Measurements from ENCODE around the gene CTDP1.
"Not testable (repeated sequence)": the region's sequence is repeated elsewhere in the genome, so short reads cannot be mapped to it uniquely, and the experiment has no call there.

The CTDP1 gene

GRCh38 chr18:79729611-79730010, 50.0 kb downstream of the CTDP1 start:
- no peak for ATAC-seq
- no peak for TF ChIP-seq CSRNP3 (CRISPR knock-in tag; IDR thresholded peaks at IDR 0.05)
- no peak for TF ChIP-seq GLIS3 (CRISPR knock-in tag; IDR thresholded peaks at IDR 0.05)
- TF ChIP-seq ZFP3 (CRISPR knock-in tag; IDR thresholded peaks at IDR 0.05): no peak
- TF ChIP-seq CSDC2 (CRISPR knock-in tag; IDR thresholded peaks at IDR 0.05): no peak
- no peak for TF ChIP-seq PATZ1 (CRISPR knock-in tag; IDR thresholded peaks at IDR 0.05; ENCODE audit: borderline replicate concordance)
- no peak for TF ChIP-seq TSHZ2 (CRISPR knock-in tag; IDR thresholded peaks at IDR 0.05)
- TF ChIP-seq ARNTL (CRISPR knock-in tag; IDR thresholded peaks at IDR 0.05; ENCODE audit: borderline replicate concordance, low read depth): no peak
- TF ChIP-seq ZC3H10 (CRISPR knock-in tag; IDR thresholded peaks at IDR 0.05): no peak
- TF ChIP-seq OSR1 (CRISPR knock-in tag; IDR thresholded peaks at IDR 0.05): no peak
- TF ChIP-seq ZNF70 (CRISPR knock-in tag; IDR thresholded peaks at IDR 0.05): no peak
- TF ChIP-seq CREB5 (CRISPR knock-in tag; IDR thresholded peaks at IDR 0.05; ENCODE audit: low read depth): no peak
- TF ChIP-seq ISL1 (CRISPR knock-in tag; IDR thresholded peaks at IDR 0.05): no peak

GRCh38 chr18:79730804-79731203, 51.2 kb downstream of the CTDP1 start:
- ATAC-seq: no peak
- TF ChIP-seq ZC3H10 (CRISPR knock-in tag; IDR thresholded peaks at IDR 0.05) (no peak), GLIS3 (CRISPR knock-in tag; IDR thresholded peaks at IDR 0.05) (no peak)

- not testable (repeated sequence) for ATAC-seq
Measured at GRCh38 chr18:79731881-79732720, 52.5 kb downstream of the CTDP1 start.

- no peak for ATAC-seq
- TF ChIP-seq POU6F1 (CRISPR knock-in tag; IDR thresholded peaks at IDR 0.05; ENCODE audit: borderline replicate concordance, low read depth) (no peak), ESRRG (CRISPR knock-in tag; IDR thresholded peaks at IDR 0.05) (no peak), CSRNP3 (CRISPR knock-in tag; IDR thresholded peaks at IDR 0.05) (no peak), ZNF8 (CRISPR knock-in tag; IDR thresholded peaks at IDR 0.05) (no peak), BACH2 (CRISPR knock-in tag; IDR thresholded peaks at IDR 0.05; ENCODE audit: borderline replicate concordance) (no peak), ZFP3 (CRISPR knock-in tag; IDR thresholded peaks at IDR 0.05) (no peak), TOX (CRISPR knock-in tag; IDR thresholded peaks at IDR 0.05; ENCODE audit: borderline replicate concordance) (no peak), ZC3H10 (CRISPR knock-in tag; IDR thresholded peaks at IDR 0.05) (no peak), RARB (CRISPR knock-in tag; IDR thresholded peaks at IDR 0.05) (no peak), ZNF70 (CRISPR knock-in tag; IDR thresholded peaks at IDR 0.05) (no peak)
Measured at GRCh38 chr18:79732721-79733025, 53.1 kb downstream of the CTDP1 start.
